Natural killer cell (primary cell): ENCODE results near the gene DEPP1. TPM values are rescaled to one million over a fixed set of nuclear protein-coding genes. Genes with fewer than 3 reads are reported as not detected.

Source experiments
- ATAC-seq, 3 donors: fragments of 150-1000 bp in 2 of 3; fragments of 200-7000 bp in 1 of 3; cut with Tn5 transposase; 1 replicate in 1 of 3; 2 replicates in 2 of 3; pipeline ENCODE4 v1.10.0; 2021; ENCODE audit warnings: mild to moderate bottlenecking in 2 of 3, moderate library complexity in 2 of 3
- DNase-seq, 2 donors: peaks; one replicate each; pipeline versions ENCODE4 v3.0.0 to v3.0.0-alpha.2; 2013 to 2021; ENCODE audit warnings: mixed read lengths in 1 of 2
- H3K27ac ChIP-seq: one replicate; pipeline ENCODE4 v1.5.1; 2013; ENCODE audit warnings: mild to moderate bottlenecking, low read length
- H3K27me3 ChIP-seq: one replicate; pipeline ENCODE4 v1.6.1; 2013; ENCODE audit warnings: low read length; ENCODE audit not compliant: control insufficient read depth, insufficient read depth
- H3K36me3 ChIP-seq: one replicate; pipeline ENCODE4 v1.6.1; 2013; ENCODE audit warnings: low read length; ENCODE audit not compliant: control insufficient read depth, insufficient read depth
- H3K4me1 ChIP-seq: one replicate; pipeline ENCODE4 v1.6.1; 2013; ENCODE audit warnings: low read length; ENCODE audit not compliant: control insufficient read depth, insufficient read depth
- H3K4me3 ChIP-seq: one replicate; pipeline ENCODE4 v1.5.1; 2013; ENCODE audit warnings: low read length
- H3K9me3 ChIP-seq: one replicate; pipeline ENCODE4 v1.6.1; 2013; ENCODE audit warnings: low read length; ENCODE audit not compliant: control insufficient read depth, insufficient read depth
- H3K27ac Mint-ChIP-seq, 2 donors: one replicate each; pipeline ENCODE4 v1.8.0; 2022; ENCODE audit warnings: mild to moderate bottlenecking in 2 of 2, mixed read lengths in 2 of 2, moderate library complexity in 1 of 2
- H3K27me3 Mint-ChIP-seq, 2 donors: one replicate each; pipeline ENCODE4 v1.8.0; 2022; ENCODE audit warnings: low read depth in 2 of 2, mixed read lengths in 2 of 2
- H3K36me3 Mint-ChIP-seq: one replicate; pipeline ENCODE4 v1.8.0; 2022; ENCODE audit warnings: mixed read lengths
- H3K4me1 Mint-ChIP-seq, 2 donors: one replicate each; pipeline ENCODE4 v1.8.0; 2022; ENCODE audit warnings: mixed read lengths in 2 of 2
- H3K4me3 Mint-ChIP-seq: one replicate; pipeline ENCODE4 v1.8.0; 2022; ENCODE audit warnings: mild to moderate bottlenecking, moderate library complexity, mixed read lengths
- H3K9me3 Mint-ChIP-seq, 2 donors: one replicate each; pipeline ENCODE4 v1.8.0; 2022; ENCODE audit warnings: mixed read lengths in 2 of 2
- WGBS: methylation state at CpG from one replicate; pipeline ENCODE4 v1.1.7; 2013; ENCODE audit warnings: missing lambda C conversion rate; ENCODE audit not compliant: insufficient coverage; 5-methylcytosine and 5-hydroxymethylcytosine counted together
- intact Hi-C: fragments of 100-400 bp; cut with micrococcal nuclease; formaldehyde crosslinking; loops from one replicate; pipeline ENCODE4 v1.14.2; 2022
- total RNA-seq, 4 donors: library from RNA; stranded (reverse); fragments of 120-200 nt in 1 of 4; gene quantifications; one replicate each; pipeline versions ENCODE4 v1.2.3 to v1.2.4, GENCODE V29; 2013 to 2022
- TF ChIP-seq, protein P1 (sequence below): fragments of 200-600 bp; IDR thresholded peaks from one replicate; pipeline ENCODE4 v1.8.0; 2022; ENCODE audit warnings: antibody characterized with exemption

Gene DEPP1
- total RNA-seq, 3 donors from 2014 or later (not counting 1 experiment from before 2014, with no cell fraction given) = not detected

DNA sequence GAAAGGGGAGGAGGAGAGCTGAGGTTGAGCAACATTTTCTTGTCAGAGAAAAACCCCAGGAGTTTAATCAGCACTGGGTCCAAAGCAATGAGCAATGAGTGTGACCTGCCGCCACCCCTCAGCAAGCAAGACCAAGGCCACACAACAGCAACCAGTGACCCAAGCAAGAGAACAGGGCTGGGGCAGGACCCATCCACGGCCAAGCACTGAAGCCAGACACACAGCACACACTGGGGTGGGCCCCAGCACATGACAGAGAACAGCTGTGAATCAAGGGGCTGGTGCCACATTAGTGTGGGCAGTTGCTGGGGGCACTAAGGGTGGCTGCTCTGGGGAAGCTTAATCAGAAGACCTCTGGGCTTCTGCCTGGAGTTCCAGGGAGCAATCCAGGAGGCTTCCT lies 51.3 kb downstream of the DEPP1 start:
- H3K27ac ChIP-seq = no peak overlapping the region
- no peaks in the 10 kb centered on the region for H3K4me1 Mint-ChIP-seq
- H3K4me1 ChIP-seq = peaks cover under 1% of the 10 kb centered on the region
- ATAC-seq (no peak), DNase-seq (no peak)
- TF ChIP-seq, protein P1, sequence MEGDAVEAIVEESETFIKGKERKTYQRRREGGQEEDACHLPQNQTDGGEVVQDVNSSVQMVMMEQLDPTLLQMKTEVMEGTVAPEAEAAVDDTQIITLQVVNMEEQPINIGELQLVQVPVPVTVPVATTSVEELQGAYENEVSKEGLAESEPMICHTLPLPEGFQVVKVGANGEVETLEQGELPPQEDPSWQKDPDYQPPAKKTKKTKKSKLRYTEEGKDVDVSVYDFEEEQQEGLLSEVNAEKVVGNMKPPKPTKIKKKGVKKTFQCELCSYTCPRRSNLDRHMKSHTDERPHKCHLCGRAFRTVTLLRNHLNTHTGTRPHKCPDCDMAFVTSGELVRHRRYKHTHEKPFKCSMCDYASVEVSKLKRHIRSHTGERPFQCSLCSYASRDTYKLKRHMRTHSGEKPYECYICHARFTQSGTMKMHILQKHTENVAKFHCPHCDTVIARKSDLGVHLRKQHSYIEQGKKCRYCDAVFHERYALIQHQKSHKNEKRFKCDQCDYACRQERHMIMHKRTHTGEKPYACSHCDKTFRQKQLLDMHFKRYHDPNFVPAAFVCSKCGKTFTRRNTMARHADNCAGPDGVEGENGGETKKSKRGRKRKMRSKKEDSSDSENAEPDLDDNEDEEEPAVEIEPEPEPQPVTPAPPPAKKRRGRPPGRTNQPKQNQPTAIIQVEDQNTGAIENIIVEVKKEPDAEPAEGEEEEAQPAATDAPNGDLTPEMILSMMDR = no peak
- no peaks in the 10 kb centered on the region for H3K36me3 ChIP-seq
- H3K36me3 Mint-ChIP-seq = no peaks in the 10 kb centered on the region
- H3K9me3 Mint-ChIP-seq = no peaks in the 10 kb centered on the region
- H3K9me3 ChIP-seq = no peaks in the 10 kb centered on the region
- no peaks in the 10 kb centered on the region for H3K27me3 Mint-ChIP-seq
- WGBS = 78% methylated on average over 2 of the region's 2 CpGs
- intact Hi-C loops = no loop called here
- no peak overlapping the region for H3K4me3 Mint-ChIP-seq
- no peak overlapping the region for H3K27ac Mint-ChIP-seq
- H3K4me3 ChIP-seq = no peak overlapping the region
- no peaks in the 10 kb centered on the region for H3K27me3 ChIP-seq

DNA sequence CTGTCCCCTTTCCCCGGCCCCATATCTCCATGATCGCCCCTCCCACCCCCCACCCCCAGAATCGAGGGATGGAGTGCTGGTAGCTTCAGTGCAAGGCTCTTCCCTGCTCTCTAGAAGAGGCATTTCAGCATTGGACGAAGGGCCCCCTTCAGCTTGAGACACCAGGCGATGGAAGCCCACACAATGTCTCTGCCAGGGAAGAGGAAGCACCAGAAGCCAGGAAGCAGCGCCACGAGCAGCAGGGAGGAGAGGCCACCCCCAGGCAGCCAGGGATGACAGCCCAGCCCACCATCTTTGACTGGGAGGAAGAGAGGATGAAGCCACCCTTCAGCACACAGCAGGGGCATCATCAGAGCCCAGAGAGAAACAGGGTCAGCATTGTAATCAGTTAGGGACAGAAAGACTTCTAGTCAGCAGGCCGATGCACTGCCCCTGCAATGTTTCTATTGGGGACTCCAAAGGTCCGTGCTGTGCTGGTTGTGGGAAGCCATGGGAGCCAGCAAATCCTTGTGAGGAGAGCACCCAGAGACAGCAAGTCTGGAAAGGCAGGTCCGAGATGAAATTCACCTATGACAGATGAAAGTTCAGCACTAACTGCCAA lies 51.8 kb downstream of the DEPP1 start:
- no peak overlapping the region for H3K4me3 ChIP-seq
- TF ChIP-seq, protein P1 = no peak
- 68% methylated on average over 9 of the region's 10 CpGs for WGBS
- no peaks in the 10 kb centered on the region for H3K4me1 ChIP-seq
- H3K9me3 Mint-ChIP-seq = no peaks in the 10 kb centered on the region
- no peaks in the 10 kb centered on the region for H3K4me1 Mint-ChIP-seq
- H3K36me3 Mint-ChIP-seq = no peaks in the 10 kb centered on the region
- intact Hi-C loops = no loop called here
- no peaks in the 10 kb centered on the region for H3K36me3 ChIP-seq
- no peaks in the 10 kb centered on the region for H3K9me3 ChIP-seq
- DNase-seq (no peak), ATAC-seq (no peak)
- H3K27ac ChIP-seq = no peak overlapping the region
- H3K27ac Mint-ChIP-seq = no peak overlapping the region
- no peaks in the 10 kb centered on the region for H3K27me3 ChIP-seq
- H3K27me3 Mint-ChIP-seq = no peaks in the 10 kb centered on the region
- no peak overlapping the region for H3K4me3 Mint-ChIP-seq

Other genes starting within 250 kb of the DEPP1 start
- not detected for gene TMEM72, start 67.5 kb downstream of the DEPP1 start, total RNA-seq
- 100 to 1,000 TPM in 2 of 3 donors, 10 to 100 TPM in 1; 99.8 to 116 (median 104) TPM for gene RASSF4, start 19.0 kb downstream of the DEPP1 start, total RNA-seq
- 10 to 100 TPM; 24.2 to 31.8 (median 25.0) TPM for gene ZNF22, start 22.1 kb upstream of the DEPP1 start, total RNA-seq